ENCODE data around the gene TRPM2. TPM values are rescaled to one million over a fixed set of nuclear protein-coding genes. Genes with fewer than 3 reads are reported as not detected.

TRPM2 gene
- total RNA-seq, 3 donors from 2014 or later (not counting 1 experiment from before 2014, with no cell fraction given), result 21.7 to 70.5 (median 25.2) TPM

DNA sequence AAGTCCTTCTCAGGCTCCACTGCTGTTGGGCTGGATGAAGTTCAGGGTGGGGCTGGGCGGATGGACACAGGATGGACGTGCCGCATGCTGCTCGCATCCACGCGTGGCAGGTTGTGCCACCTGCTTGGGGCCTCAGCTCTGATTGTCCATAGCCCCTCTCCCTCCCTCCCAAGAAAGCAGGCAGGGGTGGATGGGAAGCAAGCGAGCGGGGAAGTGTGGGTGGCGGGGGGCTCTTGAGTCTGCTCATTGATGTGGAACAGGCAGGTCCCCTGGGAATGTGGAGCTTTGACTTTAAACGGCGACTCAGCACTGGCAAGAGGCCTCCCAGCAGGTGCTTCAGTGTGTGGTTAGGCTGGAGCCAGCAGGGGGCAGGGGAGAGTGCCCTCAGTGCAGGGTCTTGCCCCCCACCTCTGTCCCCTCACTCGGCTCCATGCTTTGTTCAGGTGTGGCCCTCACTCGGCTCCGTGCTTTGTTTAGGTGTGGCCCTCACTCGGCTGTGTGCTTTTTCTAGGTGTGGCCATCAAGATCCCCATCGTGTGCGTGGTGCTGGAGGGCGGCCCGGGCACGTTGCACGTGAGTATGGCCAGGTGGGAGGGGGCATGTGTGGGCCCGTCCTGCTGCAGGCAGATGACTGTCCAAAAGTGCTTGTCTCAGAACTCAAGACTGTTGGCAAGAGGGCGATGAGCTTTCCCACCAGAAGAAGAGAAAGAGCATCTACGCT lies 23.9 kb downstream of the TRPM2 start:
- H3K27me3 Mint-ChIP-seq (ENCODE audit: low read depth in 2 of 2), result no peaks in the 10 kb centered on the region
- TF ChIP-seq, protein P1, sequence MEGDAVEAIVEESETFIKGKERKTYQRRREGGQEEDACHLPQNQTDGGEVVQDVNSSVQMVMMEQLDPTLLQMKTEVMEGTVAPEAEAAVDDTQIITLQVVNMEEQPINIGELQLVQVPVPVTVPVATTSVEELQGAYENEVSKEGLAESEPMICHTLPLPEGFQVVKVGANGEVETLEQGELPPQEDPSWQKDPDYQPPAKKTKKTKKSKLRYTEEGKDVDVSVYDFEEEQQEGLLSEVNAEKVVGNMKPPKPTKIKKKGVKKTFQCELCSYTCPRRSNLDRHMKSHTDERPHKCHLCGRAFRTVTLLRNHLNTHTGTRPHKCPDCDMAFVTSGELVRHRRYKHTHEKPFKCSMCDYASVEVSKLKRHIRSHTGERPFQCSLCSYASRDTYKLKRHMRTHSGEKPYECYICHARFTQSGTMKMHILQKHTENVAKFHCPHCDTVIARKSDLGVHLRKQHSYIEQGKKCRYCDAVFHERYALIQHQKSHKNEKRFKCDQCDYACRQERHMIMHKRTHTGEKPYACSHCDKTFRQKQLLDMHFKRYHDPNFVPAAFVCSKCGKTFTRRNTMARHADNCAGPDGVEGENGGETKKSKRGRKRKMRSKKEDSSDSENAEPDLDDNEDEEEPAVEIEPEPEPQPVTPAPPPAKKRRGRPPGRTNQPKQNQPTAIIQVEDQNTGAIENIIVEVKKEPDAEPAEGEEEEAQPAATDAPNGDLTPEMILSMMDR (IDR thresholded peaks at IDR 0.05), result no peak

DNA sequence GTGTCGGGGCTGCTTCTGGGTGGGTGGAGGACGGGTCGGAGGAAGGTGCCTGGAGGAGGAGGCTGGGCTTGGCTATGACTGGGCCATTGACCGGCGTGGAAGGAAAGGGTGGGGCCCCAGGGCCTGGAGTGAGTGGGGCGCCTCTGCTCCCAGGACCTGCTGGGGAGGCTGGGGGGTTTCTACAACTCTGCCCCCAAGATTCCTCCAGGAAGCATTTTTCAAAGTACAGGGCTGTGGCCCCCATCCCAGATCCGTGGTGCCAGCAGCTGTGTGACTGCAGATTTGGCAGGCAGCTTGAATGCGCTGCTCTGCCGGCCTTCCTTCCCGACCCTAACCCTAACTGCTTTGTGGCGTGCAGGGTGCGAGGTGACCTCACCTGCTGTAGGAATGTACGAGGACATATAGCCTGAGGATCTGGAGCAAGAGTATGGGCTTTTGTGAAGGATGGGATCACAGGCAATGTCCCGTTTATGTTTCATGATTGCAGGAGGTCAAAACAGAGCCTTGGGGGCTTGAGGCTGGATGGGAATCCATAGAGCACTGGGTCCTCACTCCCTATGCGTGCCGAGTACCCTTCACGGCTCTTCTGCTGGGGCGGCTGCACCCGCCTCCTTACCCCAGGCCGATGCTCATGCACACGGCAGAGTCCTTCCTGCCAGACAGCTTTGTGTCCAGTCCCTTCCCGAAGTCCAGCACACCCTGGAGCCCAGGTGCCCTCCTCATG lies 24.7 kb downstream of the TRPM2 start:
- ATAC-seq (no peak), DNase-seq (no peak)
- Histone ChIP-seq H3K27me3 (ENCODE audit: control insufficient read depth, insufficient read depth, low read length) (peaks cover 5% of the 10 kb centered on the region), H3K4me1 (ENCODE audit: control insufficient read depth, insufficient read depth, low read length) (peaks cover 43% of the 10 kb centered on the region), H3K27ac (ENCODE audit: low read length) (no peak overlapping the region), H3K4me3 (ENCODE audit: low read length) (no peak overlapping the region), H3K36me3 (ENCODE audit: control insufficient read depth, insufficient read depth, low read length) (peaks cover 13% of the 10 kb centered on the region), H3K9me3 (ENCODE audit: control insufficient read depth, insufficient read depth, low read length) (peaks cover 6% of the 10 kb centered on the region)
- TF ChIP-seq, protein P1 (IDR thresholded peaks at IDR 0.05), result no peak
- H3K27ac Mint-ChIP-seq, result no peak overlapping the region
- H3K4me1 Mint-ChIP-seq, result peaks cover 26 to 58% of the 10 kb centered on the region in 2 donors
- no peaks in the 10 kb centered on the region for H3K36me3 Mint-ChIP-seq
- H3K27me3 Mint-ChIP-seq (ENCODE audit: low read depth in 2 of 2), result no peaks in the 10 kb centered on the region
- intact Hi-C loops (cut with micrococcal nuclease), result loop anchor here (10.0 kb wide), 3 partner anchors 97 to 547 kb away; partner anchors contain the start of genes ITGB2 and TRAPPC10
- H3K9me3 Mint-ChIP-seq, result no peaks in the 10 kb centered on the region
- no peak overlapping the region for H3K4me3 Mint-ChIP-seq
- WGBS (ENCODE audit: insufficient coverage), result 96% methylated on average over 21 of the region's 22 CpGs

More for the DNA sequence above, 23.9 kb downstream of the TRPM2 start:
- ATAC-seq (no peak), DNase-seq (no peak)
- H3K4me1 Mint-ChIP-seq, result peaks cover 31 to 63% of the 10 kb centered on the region in 2 donors
- no peak overlapping the region for H3K27ac ChIP-seq (ENCODE audit: low read length)
- peaks cover 43% of the 10 kb centered on the region for H3K4me1 ChIP-seq (ENCODE audit: control insufficient read depth, insufficient read depth, low read length)
- H3K27me3 ChIP-seq (ENCODE audit: control insufficient read depth, insufficient read depth, low read length), result peaks cover 5% of the 10 kb centered on the region
- H3K9me3 ChIP-seq (ENCODE audit: control insufficient read depth, insufficient read depth, low read length), result peaks cover 4% of the 10 kb centered on the region
- intact Hi-C loops (cut with micrococcal nuclease), result loop anchor here (10.0 kb wide), 3 partner anchors 97 to 547 kb away; partner anchors contain the start of genes ITGB2 and TRAPPC10
- WGBS (ENCODE audit: insufficient coverage), result 89% methylated on average over 21 of the region's 24 CpGs
- H3K36me3 Mint-ChIP-seq, result no peaks in the 10 kb centered on the region
- H3K27ac Mint-ChIP-seq, result no peak overlapping the region
- H3K36me3 ChIP-seq (ENCODE audit: control insufficient read depth, insufficient read depth, low read length), result peaks cover 6% of the 10 kb centered on the region
- no peak overlapping the region for H3K4me3 ChIP-seq (ENCODE audit: low read length)
- no peaks in the 10 kb centered on the region for H3K9me3 Mint-ChIP-seq
- H3K4me3 Mint-ChIP-seq, result no peak overlapping the region

DNA sequence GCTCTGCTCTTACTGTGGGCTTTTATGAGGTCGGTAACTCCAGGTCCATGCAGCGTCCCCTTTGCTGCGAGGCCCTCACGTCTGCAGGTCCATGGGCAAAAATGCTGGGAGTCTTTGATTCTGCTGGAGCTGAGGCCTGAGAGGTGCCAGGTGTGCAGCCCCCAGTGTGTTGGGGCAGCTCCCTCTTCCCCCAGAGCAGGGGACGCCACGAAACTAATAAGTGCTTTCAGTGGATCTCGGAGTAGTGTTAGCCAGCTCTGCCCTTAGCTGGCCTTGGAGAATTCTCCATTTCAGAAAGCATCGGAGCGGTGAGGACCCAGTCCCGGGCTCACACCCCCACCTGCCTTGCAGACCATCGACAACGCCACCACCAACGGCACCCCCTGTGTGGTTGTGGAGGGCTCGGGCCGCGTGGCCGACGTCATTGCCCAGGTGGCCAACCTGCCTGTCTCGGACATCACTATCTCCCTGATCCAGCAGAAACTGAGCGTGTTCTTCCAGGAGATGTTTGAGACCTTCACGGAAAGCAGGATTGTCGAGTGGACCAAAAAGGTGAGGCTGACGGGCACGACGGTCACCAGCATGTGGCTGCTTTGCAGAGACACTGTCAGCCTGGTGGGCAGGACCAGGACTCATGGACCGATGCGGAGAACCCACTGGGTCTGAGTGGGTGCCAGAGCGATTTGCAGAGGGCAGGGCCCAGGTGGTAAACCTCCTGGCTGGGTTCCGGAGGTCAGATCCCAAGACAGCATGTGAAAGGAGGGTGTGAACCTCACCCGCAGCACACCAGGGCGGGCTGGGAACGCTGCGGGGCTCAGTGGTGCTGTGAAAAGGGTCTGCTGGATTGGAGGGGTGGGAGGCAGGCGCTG lies 25.5 kb downstream of the TRPM2 start:
- Histone ChIP-seq H3K36me3 (ENCODE audit: control insufficient read depth, insufficient read depth, low read length) (peaks cover 18% of the 10 kb centered on the region), H3K27me3 (ENCODE audit: control insufficient read depth, insufficient read depth, low read length) (peaks cover 5% of the 10 kb centered on the region), H3K27ac (ENCODE audit: low read length) (no peak overlapping the region), H3K4me1 (ENCODE audit: control insufficient read depth, insufficient read depth, low read length) (peaks cover 35% of the 10 kb centered on the region), H3K9me3 (ENCODE audit: control insufficient read depth, insufficient read depth, low read length) (peaks cover 8% of the 10 kb centered on the region), H3K4me3 (ENCODE audit: low read length) (no peak overlapping the region)
- 97% methylated on average over 34 of the region's 34 CpGs for WGBS (ENCODE audit: insufficient coverage)
- TF ChIP-seq, protein P1 (IDR thresholded peaks at IDR 0.05), result no peak
- Mint-ChIP-seq H3K4me1 (peaks cover 19 to 51% of the 10 kb centered on the region in 2 donors), H3K27ac (no peak overlapping the region), H3K27me3 (ENCODE audit: low read depth in 2 of 2) (no peaks in the 10 kb centered on the region), H3K36me3 (peaks cover 7% of the 10 kb centered on the region), H3K4me3 (no peak overlapping the region), H3K9me3 (peaks cover 0 to 2% of the 10 kb centered on the region in 2 donors)
- no peak for ATAC-seq
- intact Hi-C loops (cut with micrococcal nuclease), result loop anchor here (10.0 kb wide), 3 partner anchors 96 to 546 kb away; partner anchors contain the start of genes ITGB2 and TRAPPC10
- no peak for DNase-seq
